RKO (cell line): ENCODE results near the gene GRIK1.

Experiments used
- DNase-seq: peaks from one replicate; pipeline ENCODE4 v3.0.0-alpha.2; 2016; ENCODE audit warnings: low spot score

The GRIK1 gene

DNA sequence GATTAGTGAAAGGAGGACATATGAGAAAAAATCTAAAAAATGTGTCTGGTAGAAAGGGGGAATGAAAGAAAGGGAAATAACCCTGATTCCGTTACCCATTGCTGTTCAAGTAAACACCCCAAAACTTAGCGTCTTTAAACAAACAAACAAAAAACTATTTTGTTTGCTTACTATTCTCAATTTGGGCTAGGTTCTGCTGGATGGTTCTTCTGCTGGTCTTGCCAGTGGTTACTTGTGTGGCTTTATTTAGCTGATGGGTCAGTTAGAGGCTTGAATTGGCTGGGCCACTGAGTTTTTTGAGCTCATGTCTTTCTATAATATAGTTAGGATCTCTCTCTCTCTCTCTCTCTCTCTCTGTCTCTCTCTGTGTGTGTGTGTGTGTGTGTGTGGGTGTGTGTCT lies 112.1 kb downstream of the GRIK1 start:
- no peak for DNase-seq

DNA sequence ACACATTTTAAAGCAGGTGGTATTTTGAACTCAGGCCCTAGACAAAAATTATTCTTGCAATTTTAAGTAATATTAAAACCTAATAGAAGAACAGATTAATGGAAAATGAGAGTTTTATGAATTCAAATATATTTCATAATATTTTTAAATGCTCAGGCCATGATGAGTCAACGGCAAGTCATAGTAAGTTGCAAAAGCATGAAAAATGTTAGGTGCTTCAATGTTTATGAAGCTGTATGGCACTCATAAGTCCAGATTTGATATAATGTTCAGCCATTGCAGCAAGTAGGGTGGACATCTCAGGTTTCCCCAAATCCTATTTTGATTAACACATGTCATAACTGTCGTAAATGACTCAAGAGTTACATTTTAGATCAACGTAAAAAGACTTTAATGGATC lies 112.6 kb downstream of the GRIK1 start:
- peak; percentile 2 for DNase-seq

DNA sequence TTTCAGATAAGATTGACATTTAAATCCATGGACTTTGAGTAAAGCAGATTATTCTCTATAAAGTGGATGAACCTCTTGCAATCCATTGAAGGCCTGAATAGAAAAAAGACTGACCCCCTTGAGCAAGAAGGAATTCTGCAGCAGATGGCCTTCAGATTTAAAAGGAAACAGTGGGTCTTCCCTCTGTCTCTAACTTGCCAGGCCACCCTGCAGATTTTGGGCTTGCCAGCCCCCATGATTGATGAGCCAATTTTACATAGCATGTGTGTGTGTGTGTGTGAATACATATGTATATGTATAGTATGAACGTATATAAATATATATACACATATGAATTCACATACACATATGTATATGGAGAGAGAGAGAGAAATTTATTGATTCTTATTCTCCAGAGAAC lies 113.4 kb downstream of the GRIK1 start:
- no peak for DNase-seq

DNA sequence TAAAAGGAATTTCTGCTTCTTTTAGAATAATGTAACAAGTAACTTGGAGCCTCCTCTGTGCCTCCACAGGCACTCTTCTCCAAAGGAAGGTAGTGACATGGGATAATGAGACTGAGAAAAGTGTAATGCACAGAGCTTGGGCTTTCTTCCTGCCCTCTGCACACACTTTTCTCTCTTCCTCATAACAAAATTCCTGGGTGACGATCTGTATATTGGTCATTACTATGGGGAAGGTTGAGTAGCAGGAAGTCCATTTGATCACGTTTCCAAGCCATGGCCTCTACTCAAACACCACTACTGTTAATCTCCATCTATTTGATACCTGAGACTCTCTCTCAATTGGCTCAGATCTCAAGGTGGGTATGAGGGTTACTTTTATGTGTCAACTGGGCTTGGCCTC lies 113.9 kb downstream of the GRIK1 start:
- DNase-seq, result no peak

DNA sequence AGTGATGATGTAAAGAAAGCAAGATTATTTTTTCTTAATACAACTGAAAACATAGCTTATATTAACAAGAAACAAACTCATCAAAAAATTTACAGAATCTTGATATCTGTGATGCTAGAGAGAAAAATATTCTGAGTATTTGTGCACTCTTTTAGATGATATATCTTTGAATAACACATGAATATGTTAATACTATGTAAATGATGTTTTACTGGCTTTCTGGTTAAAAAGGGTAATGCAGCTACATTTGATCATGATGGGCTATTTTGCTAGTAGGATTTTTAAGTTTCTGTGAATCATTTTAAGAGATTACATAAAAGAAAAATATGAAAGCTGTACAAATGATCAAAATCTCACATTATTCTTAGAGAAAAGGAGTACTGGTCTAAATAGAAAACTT lies 114.5 kb downstream of the GRIK1 start:
- DNase-seq, result no peak

DNA sequence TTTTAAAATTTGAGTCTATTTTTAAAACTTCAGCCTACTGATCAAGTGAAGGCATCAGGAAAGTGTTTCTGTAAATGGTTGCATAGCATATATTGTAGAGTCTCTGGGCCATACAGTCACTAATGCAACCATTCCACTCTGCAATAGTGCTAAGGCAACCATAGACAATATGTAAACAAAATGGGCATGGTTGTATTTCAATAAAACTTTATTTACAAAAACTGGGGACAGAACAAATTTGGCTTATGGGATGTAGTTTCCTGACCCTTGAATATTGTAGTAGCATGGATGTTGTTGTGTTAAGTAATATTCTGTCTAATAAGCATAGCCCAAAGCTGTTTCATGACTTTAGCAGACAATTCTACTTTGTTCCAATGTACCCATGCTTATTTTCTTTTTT lies 117.7 kb downstream of the GRIK1 start:
- DNase-seq, result no peak

DNA sequence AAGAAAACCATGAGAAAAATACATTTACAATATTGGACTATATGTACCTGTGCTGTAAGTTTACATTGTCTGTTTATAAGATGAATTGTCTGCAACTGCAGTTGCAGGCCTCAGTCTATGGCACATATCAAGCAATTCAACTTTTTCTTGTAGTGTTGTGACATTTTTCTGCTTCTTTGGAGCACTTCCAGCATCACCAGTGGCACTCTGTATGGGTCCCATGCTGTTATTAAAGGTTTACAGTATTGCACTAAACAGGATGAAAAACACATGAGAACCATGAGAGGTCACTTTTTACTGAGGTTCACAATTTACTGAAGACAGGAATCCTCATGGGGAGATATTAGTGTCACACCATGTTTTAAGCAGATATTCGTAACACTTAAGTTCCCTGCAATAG lies 118.6 kb downstream of the GRIK1 start:
- no peak for DNase-seq

DNA sequence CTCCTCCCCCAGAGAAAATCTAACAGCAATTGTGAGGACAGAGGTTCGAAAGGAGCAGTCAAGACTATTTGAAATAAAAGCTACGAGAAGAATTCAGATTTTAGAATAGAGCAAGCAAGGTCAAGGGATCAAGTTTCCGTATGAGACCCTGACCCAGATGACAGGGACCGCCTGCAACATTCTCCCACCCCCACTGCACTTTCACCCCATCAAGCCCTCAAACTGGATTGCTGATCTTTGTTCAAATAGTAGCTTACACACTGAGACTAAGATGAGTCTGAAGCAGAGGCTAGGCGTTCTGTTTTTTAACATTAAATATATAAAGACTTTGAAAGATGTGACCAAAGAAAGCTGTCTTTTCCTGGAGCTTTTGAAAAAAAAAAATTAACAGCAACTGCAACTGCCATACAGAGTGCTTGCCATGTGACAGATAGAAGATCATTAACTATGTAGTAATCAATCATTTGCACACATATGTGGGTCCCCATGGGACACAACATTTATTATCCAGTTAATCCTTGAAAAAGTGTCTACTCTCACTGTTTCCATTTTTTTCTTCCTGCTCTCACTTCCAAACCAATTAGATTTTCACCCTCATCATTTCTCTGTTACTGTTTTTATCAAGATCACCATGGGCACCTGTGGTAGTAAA lies 120.0 kb downstream of the GRIK1 start:
- no peak for DNase-seq

DNA sequence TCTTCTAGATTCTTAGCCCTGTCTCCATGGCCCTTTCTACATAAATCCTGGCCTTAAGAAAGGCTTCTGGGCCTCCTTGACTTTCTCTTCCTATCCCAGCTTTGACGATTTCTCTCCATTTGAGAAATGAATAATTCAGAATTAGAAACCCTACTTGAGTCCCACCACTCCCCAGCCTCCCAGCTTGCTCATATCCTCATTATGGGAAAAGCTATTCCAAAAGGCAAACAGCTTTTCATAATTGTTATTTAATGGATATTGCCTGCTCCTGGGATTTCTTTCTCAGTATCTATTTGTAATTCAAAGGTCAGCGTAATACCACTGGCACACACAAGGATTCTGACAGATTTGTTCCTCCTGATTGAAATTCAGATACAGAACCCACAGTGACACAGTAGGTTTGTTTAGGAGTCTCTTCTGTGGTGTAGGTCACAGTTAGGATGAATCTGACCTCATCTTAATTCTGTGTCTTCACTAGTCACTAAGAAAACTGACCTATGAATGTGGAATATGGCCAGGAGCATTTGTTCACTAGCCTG lies 121.3 kb downstream of the GRIK1 start:
- DNase-seq, result no peak

DNA sequence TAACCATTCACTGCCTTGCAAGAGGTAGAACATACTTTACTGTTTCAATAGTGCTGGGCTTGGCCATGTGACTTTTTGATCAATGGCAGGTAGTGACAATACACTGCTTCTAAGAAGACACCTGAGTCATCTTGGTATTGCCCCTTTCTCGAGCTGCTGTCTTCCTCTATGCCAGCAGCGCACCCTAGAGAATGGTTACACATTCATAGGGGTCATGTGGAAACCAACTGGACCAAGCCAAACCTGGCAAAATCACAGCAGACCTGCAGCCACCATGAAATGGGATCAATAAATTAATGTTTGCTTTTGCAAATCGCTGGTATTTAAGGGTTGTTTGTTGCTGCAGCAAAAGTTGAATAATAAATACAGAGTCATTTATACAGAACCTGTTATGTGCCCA lies 122.3 kb downstream of the GRIK1 start:
- DNase-seq, result no peak

DNA sequence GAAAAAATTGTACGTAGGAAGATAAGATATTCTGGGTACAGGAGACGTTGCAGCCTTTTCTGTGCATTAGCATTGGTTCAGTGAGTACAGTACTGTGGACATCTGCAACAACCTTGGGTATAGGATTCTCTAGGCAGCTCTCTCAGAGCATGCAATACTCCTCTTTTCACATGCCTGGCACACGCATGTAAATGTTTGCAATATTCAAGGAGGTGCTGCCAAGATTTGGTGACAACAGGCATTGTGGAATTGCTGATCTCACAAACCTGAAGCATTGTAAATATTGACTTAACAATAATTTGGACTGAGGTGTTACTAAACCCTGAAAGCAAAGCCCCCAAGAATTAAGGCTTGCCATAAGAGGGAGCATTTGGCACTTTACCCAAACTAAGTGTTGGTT lies 126.8 kb downstream of the GRIK1 start:
- no peak for DNase-seq

DNA sequence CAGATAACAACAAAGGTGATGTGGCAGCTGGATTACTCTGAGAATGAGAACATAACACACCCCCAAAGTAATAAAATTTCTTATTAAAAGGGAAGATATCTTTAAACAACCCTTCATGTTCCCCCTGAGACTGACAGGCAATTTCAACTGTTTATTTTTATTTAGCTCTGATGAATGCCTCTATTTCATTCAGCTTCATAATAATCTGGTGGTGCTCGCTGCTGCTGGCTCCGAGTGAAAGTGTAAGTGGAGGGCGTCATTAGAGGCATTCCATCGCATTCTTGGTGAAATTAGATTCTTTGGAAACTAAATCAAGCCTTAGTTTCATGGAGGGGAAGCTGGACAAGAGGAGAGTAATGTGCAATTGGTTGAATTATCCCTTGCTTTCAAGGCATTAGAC lies 128.9 kb downstream of the GRIK1 start:
- no peak for DNase-seq

DNA sequence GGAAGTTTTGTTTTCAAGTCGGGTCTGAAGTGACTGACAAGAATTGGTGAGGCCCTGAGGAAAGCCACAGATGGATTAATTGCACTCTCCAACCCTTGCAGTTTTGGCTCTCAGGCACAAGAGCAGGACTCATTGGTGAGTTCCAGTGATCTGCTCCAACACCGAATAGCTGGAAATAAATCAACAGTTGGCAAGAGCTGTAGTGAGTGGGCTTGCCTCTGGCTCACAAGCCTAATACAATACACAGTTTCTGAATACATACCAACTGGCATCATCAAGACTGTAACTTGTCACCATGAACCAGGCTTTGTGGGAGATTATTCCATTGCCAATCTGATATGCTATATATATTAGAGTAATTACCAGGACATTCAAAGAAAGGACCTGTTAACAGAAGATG lies 131.6 kb downstream of the GRIK1 start:
- DNase-seq, result no peak

DNA sequence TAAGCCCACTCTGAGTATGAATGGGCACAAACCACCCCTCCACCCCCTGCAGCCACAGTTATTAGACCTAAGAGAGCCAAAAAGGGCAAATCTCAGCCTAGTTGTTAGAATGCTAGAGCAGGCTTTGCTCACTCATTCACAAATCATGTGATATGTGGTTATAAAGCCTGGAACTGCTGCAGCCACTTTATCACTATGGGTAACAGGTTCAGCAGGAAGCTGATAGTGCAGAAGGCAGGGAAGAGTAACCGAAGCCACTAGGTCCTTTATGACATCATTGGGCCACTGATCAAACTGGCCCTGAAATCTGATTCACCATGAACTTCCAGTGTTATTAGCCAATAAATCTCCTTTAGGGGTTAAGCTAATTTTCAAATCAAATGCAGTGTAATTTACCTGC lies 134.7 kb downstream of the GRIK1 start:
- no peak for DNase-seq

DNA sequence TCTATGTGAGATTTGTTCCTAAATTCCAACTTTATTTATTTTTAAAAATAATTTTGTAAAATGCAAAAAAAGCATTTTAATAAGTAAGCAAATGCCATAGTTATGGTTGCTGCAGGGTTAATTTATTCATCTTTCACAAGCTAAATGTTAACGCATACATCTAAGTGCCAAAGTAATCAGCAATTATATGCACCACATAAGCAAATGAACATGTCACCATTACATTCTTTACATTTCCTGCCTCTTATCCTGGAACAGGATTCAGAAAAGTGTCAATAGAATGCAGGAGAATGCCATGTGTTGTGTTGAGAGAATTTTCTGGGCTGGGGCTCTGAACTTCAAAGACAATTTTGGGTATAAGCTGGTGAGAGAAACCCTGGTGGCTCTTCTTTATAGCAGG lies 136.6 kb downstream of the GRIK1 start:
- DNase-seq, result no peak

DNA sequence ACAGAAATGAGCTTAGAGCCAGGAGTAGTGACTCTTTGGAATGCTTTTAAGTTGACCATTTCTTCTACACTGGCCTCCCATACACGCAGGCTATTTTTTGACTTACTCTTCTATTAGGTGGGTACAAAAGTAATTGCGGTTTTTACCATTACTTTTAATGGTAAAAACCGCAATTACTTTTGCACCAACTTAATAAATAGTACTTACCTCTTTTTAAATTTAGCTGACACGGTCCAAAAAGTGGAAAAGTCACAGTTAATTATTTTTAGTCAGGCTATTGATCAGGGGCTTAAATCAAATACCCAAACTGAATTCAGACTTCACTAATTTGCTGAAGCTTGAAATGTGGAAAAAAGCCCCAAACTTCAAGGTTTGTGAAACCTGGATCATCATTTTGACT lies 138.7 kb downstream of the GRIK1 start:
- no peak for DNase-seq

DNA sequence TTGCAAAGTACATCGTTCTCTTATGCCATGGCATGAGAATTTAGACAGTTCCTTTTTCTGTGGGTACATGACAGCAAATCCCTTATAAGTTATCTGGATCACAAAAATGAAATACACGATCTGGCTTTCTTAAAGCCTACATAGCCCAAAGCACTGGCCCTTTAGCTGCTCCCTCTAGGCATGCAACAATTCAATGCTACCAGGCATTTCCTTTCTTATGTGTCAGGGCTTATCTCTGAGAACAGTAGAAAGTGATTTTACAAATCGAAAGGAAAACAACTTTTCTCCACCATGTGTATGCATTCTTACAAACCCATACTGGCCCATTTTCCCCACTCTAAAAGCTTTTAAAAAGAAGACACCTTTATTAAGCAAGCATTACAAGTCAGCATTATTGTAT lies 139.7 kb downstream of the GRIK1 start:
- DNase-seq, result no peak

DNA sequence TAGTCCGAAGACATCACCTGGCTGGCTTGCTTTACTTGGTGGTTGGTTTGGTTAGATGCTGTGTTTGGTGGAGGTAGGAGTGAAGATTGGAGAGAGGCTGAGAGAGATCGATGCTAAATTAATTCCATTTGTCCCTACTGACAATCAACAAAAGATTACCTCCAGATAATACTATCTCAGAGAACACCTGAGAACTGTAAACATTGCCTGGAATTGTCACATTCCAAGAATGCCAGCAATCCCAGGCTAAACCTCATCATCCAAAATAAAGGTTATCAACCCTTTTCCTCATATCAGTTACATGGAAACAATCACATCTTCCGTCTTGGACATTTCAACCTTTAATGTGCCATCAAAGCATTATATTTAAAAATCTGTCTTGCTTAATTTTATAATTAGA lies 141.0 kb downstream of the GRIK1 start:
- DNase-seq, result no peak

DNA sequence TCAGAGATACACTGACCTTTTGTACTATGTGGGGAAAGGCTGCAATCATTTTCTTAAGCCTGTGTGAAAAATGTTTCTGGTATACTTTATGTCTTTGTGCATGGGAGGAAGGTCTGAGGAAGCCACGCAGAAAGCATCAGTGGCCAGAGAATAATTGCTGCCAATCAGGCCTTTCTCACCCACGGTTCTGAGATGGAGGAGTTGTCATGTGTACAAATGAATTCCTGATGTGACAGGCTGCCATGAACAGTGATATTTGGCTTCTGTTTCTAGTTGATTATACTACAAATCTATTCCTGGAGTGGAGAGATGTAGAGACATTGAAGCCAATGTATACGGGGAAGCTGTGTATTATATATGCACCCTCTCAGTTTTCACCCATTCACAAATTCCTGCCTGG lies 142.6 kb downstream of the GRIK1 start:
- no peak for DNase-seq

DNA sequence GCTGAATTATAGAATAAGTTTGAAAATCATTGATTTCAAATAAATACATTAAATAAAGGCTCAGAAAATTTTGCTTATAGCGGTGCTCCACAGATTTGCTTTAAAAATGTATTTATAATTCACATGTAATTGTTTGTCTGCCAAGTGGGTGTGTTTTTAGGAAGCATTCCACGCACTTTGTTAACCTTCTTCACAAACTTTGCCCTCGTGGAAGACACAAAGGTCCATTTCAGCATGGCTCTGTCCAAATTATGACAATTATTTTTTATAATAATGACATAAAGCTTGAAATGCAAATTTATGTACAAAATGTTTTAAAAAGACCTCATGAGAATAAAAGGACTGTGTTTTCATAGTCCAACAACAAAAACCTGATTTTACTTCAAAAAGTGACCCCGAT lies 146.1 kb downstream of the GRIK1 start:
- DNase-seq, result no peak

DNA sequence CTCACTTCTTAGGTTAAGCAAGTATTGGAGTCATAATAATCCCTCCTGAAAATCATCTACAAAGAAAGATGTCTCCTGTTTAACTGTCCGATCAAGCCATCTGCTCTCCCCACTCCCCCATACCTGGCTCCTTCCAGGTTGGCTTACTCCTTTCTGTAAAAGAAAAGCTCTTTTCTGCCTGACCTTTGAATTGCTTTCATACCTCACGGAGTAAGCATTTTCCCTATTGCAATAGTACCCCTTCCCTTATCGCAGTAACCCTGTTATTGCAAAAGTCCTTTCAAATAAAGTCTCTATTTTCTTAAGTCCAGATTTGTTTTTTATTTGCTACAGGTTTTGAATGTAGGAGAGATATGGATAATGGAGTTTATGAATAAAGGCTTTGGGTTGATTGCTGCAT lies 150.4 kb downstream of the GRIK1 start:
- no peak for DNase-seq

DNA sequence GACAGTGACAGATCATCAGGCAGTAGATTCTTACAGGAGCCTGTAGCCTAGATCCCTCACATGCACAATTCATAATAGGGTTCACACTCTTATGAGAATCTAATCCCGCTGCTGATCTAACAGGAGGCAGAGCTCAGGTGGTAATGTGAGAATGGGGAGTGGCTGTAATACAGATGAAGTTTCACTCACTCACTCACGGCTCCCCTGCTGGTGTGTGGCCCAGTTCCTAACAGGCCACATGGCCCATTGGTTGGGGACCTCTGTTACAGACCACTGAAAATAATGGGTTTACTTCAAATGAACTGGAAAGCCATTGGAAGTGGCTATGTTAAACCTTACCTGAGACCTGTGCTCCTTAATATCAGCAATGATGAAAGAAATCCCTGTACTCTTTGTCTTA lies 151.0 kb downstream of the GRIK1 start:
- no peak for DNase-seq

DNA sequence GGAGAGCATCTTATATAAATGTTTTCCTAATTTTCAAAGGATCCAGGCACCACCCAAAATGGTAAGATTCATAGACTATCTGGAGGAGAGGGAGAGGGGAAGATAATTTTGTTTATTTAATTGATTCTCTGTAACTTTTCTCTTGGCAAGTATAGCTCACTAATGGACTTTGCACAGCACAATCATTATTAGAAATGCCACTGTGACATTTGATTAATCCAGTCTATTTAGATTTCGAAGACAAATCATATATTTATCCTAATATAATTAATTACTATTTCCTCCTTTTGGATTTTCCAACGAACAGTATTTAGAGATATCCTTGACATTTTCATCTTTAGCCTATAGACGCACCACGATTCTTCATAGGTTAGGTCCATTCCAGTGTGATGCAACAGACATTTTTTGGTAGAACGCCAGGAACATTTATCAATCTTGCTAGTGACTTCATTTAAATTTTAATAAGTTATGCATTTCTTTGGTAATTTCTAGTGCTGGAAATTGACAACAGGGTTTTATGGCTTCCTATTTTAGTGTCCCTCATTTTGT lies 152.4 kb downstream of the GRIK1 start:
- DNase-seq, result no peak
